Sigmoid colon (tissue), 4 donors: ENCODE measurements around the gene ANGPTL8.

ENCODE experiments used
- POLR2A ChIP-seq, 2 donors: fragments of 450-650 bp; IDR thresholded peaks; one replicate each; pipeline ENCODE4 v1.6.1; 2016; ENCODE audit warnings: antibody characterized with exemption in 2 of 2, mild to moderate bottlenecking in 2 of 2, moderate library complexity in 2 of 2
- POLR2AphosphoS5 ChIP-seq, 4 donors: sonication (generic); formaldehyde crosslinking; IDR thresholded peaks; one replicate each; pipeline ENCODE4 v1.6.1; 2017; ENCODE audit warnings: antibody characterized with exemption in 4 of 4
- TF ChIP-seq, protein P1 (sequence below), 4 experiments: fragments of 450-650 bp in 3 of 4; fragments of 200-600 bp in 1 of 4; IDR thresholded peaks; one replicate each; pipeline ENCODE4 v1.5.1; 2016 to 2019; ENCODE audit warnings: antibody characterized with exemption in 4 of 4, mild to moderate bottlenecking in 3 of 4, moderate library complexity in 2 of 4

- no peak for TF ChIP-seq POLR2A (IDR thresholded peaks at IDR 0.05)
- TF ChIP-seq, protein P1, sequence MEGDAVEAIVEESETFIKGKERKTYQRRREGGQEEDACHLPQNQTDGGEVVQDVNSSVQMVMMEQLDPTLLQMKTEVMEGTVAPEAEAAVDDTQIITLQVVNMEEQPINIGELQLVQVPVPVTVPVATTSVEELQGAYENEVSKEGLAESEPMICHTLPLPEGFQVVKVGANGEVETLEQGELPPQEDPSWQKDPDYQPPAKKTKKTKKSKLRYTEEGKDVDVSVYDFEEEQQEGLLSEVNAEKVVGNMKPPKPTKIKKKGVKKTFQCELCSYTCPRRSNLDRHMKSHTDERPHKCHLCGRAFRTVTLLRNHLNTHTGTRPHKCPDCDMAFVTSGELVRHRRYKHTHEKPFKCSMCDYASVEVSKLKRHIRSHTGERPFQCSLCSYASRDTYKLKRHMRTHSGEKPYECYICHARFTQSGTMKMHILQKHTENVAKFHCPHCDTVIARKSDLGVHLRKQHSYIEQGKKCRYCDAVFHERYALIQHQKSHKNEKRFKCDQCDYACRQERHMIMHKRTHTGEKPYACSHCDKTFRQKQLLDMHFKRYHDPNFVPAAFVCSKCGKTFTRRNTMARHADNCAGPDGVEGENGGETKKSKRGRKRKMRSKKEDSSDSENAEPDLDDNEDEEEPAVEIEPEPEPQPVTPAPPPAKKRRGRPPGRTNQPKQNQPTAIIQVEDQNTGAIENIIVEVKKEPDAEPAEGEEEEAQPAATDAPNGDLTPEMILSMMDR (IDR thresholded peaks at IDR 0.05) = no peak
- no peak for TF ChIP-seq POLR2AphosphoS5 (IDR thresholded peaks at IDR 0.05)
Measured at GRCh38 chr19:11214387-11214786, 25.0 kb upstream of the ANGPTL8 start.
